Duodenal mucosa (tissue), 2 donors: ENCODE measurements around the gene MIEF1.
A peak's percentile ranks its signal among the peaks of the same experiment; 100 is the strongest.
"Not testable (repeated sequence)": the region's sequence is repeated elsewhere in the genome, so short reads cannot be mapped to it uniquely, and the experiment has no call there.

Source experiments
- H3K27ac ChIP-seq: one replicate; pipeline ENCODE4 v1.7.0; 2013; ENCODE audit warnings: low read depth, low read length
- H3K27me3 ChIP-seq, 2 donors: one replicate each; pipeline ENCODE4 v1.7.0; 2013; ENCODE audit warnings: low read length in 2 of 2, control low read depth in 1 of 2; ENCODE audit not compliant: insufficient read depth in 2 of 2, control insufficient read depth in 1 of 2
- H3K36me3 ChIP-seq, 2 donors: one replicate each; pipeline ENCODE4 v1.7.0; 2013; ENCODE audit warnings: low read length in 2 of 2, control low read depth in 1 of 2; ENCODE audit not compliant: insufficient read depth in 2 of 2, control insufficient read depth in 1 of 2
- H3K4me1 ChIP-seq, 2 donors: one replicate each; pipeline ENCODE4 v1.7.0; 2013; ENCODE audit warnings: low read length in 2 of 2, control low read depth in 1 of 2; ENCODE audit not compliant: insufficient read depth in 2 of 2, control insufficient read depth in 1 of 2
- H3K4me3 ChIP-seq, 2 donors: one replicate each; pipeline ENCODE4 v1.7.0; 2013; ENCODE audit warnings: low read length in 2 of 2, low read depth in 1 of 2
- H3K9ac ChIP-seq, 2 donors: one replicate each; pipeline ENCODE4 v1.7.0; 2013; ENCODE audit warnings: low read length in 2 of 2, low read depth in 1 of 2
- H3K9me3 ChIP-seq, 2 donors: one replicate each; pipeline ENCODE4 v1.7.0; 2013; ENCODE audit warnings: low read length in 2 of 2, control low read depth in 1 of 2; ENCODE audit not compliant: control insufficient read depth in 1 of 2

The MIEF1 gene

DNA sequence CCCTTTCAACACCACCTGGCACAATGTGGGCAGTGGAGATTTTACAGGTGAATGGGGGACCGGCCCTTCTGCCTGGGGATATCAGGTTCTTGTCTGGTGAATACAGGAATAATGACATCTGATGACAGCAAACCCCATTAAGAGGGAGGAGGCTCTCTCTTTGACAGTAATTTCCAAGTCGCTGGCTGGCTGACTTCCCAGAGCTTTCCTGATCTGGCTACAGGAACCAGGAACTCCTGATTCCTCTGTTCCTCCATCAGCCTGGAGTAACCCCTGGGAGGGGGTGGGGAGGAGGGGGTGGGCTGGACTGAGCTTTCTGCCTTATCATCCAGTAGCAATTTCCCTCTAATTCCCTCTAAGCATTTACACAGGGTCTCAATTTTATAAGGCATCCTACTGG is 3.7 kb upstream of the MIEF1 start:
- H3K9ac ChIP-seq = no peak overlapping the region
- peaks cover 22 to 25% of the 10 kb centered on the region in 2 donors for H3K4me1 ChIP-seq
- H3K9me3 ChIP-seq = no peaks in the 10 kb centered on the region
- H3K27me3 ChIP-seq = no peaks in the 10 kb centered on the region
- no peak overlapping the region for H3K4me3 ChIP-seq
- H3K27ac ChIP-seq = no peak overlapping the region
- H3K36me3 ChIP-seq = no peaks in the 10 kb centered on the region

DNA sequence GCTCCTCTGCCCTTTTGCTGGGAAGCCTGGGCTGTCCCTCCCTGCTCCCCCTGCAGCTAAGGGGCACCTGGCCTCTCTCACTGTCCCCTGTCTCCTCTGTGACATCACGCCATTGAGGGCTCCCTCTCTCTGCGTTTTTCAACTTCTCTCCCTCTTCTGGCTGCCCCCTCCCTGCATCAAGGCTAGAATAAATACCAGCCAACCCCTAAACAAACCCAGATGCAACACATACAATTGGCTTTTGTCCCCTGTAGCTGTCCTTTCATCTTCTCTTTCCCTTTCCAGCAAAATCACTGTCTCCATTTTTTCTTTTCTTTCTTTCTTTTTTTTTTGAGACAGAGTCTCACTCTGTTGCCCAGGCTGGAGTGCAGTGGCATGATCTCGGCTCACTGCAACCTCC is 3.3 kb upstream of the MIEF1 start:
- Histone ChIP-seq H3K4me1 (peaks cover 26 to 29% of the 10 kb centered on the region in 2 donors), H3K27me3 (no peaks in the 10 kb centered on the region), H3K9ac (no peak overlapping the region), H3K27ac (no peak overlapping the region), H3K36me3 (no peaks in the 10 kb centered on the region), H3K9me3 (no peaks in the 10 kb centered on the region), H3K4me3 (no peak overlapping the region)

DNA sequence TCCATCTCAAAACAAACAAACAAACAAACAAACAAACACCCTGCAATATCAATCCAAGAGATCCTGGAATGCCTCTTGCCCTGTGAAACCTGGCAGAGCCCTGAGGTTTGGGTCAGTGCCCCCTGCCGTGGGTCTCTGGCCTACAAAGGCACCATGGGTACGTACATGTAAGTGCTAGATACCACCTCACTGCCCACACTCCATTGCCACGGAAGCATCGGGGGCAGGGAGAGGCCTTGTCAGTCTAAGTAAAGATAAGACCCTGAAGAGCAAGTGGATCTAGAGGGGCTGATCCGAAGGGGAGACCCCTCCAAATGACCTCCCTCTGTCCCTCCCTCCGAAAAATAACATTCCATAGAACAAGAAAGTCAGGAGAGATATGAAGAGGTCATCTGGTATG is 2.0 kb upstream of the MIEF1 start:
- peaks cover 27 to 31% of the 10 kb centered on the region in 2 donors for H3K4me1 ChIP-seq
- H3K4me3 ChIP-seq = no peak overlapping the region
- no peaks in the 10 kb centered on the region for H3K27me3 ChIP-seq
- H3K36me3 ChIP-seq = peaks cover 8 to 11% of the 10 kb centered on the region in 2 donors
- H3K27ac ChIP-seq = no peak overlapping the region
- H3K9me3 ChIP-seq = no peaks in the 10 kb centered on the region
- H3K9ac ChIP-seq = no peak overlapping the region

GRCh38 chr22:39501644-39502108 is 414 bp upstream of the MIEF1 start:
- Histone ChIP-seq H3K27me3 (no peaks in the 10 kb centered on the region), H3K4me1 (peaks cover 23 to 28% of the 10 kb centered on the region in 2 donors), H3K36me3 (peaks cover 22 to 27% of the 10 kb centered on the region in 2 donors), H3K9me3 (no peaks in the 10 kb centered on the region), H3K27ac (peak overlapping the region; percentile 44), H3K4me3 (peak overlapping the region; percentile 84 to 93), H3K9ac (peak overlapping the region; percentile 52 to 74)

DNA sequence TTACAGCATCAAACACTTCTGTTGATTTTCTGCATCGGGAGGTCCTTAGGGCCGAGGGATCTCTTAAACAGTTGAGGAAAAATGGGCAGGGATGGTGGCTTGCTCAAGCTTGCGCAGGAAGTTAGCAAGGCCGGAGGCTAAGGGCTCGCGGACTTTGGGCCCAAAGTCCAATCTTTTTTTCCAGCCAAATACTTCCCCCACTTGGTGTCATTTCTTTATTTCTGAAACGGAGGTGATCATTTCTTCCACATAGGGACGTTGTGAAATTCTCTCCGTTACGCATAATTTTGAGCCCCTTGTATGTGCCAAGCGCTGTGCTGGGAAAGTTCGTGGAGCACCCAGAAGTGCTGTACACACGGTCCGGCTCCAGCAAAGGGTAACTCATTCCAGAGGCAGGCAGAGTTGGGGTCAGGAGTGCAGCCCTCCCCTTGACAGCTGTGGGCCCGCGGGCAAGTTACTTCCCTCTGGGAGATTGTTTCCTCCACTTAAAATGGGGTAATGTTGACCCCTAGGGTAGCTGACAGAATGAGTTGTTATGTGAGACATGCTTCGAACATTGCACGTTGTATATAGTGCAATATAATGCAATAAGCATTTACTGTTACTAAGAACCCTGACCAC is 809 bp downstream of the MIEF1 start:
- peak overlapping the region; percentile 70 to 91 for H3K9ac ChIP-seq
- H3K4me3 ChIP-seq = peak overlapping the region; percentile 84 to 93
- H3K4me1 ChIP-seq = peaks cover 23 to 27% of the 10 kb centered on the region in 2 donors
- peaks cover 30 to 38% of the 10 kb centered on the region in 2 donors for H3K36me3 ChIP-seq
- no peaks in the 10 kb centered on the region for H3K9me3 ChIP-seq
- no peaks in the 10 kb centered on the region for H3K27me3 ChIP-seq
- H3K27ac ChIP-seq = no peak overlapping the region

- peak overlapping the region in 1 of 2 donors; percentile 70 for H3K9ac ChIP-seq
- no peaks in the 10 kb centered on the region for H3K27me3 ChIP-seq
- H3K4me3 ChIP-seq = peak overlapping the region; percentile 84 to 93
- H3K9me3 ChIP-seq = no peaks in the 10 kb centered on the region
- peaks cover 37 to 46% of the 10 kb centered on the region in 2 donors for H3K36me3 ChIP-seq
- H3K4me1 ChIP-seq = peaks cover 23 to 27% of the 10 kb centered on the region in 2 donors
- H3K27ac ChIP-seq = no peak overlapping the region
These were observed 1.5 kb downstream of the MIEF1 start for GRCh38 chr22:39503630-39504029.

DNA sequence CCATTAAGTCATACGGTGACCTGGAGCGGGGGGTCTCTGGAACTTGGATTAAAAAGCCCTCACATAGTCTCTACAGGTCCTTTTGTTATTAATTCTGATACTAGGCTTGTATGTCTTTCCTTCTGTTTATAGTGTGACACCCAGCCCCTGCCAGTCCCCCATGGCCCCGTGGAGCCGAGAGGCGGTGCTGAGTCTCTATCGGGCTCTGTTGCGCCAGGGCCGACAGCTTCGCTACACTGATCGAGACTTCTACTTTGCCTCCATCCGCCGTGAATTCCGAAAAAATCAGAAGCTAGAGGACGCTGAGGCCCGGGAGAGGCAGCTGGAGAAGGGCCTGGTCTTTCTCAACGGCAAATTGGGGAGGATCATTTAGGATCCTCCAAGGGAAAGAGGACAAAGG is 2.0 kb downstream of the MIEF1 start:
- Histone ChIP-seq H3K9ac (no peak overlapping the region), H3K4me1 (peaks cover 23 to 27% of the 10 kb centered on the region in 2 donors), H3K36me3 (peaks cover 37 to 50% of the 10 kb centered on the region in 2 donors), H3K27me3 (no peaks in the 10 kb centered on the region), H3K9me3 (no peaks in the 10 kb centered on the region), H3K27ac (no peak overlapping the region), H3K4me3 (no peak overlapping the region)

GRCh38 chr22:39507021-39507420 is 4.9 kb downstream of the MIEF1 start:
- H3K4me3 ChIP-seq, H3K27ac ChIP-seq, H3K27me3 ChIP-seq, H3K9me3 ChIP-seq, H3K9ac ChIP-seq: not testable (repeated sequence)
- Histone ChIP-seq H3K36me3 (peaks cover 57 to 77% of the 10 kb centered on the region in 2 donors), H3K4me1 (peaks cover 11 to 14% of the 10 kb centered on the region in 2 donors)

GRCh38 chr22:39508393-39508792 is 6.3 kb downstream of the MIEF1 start:
- Histone ChIP-seq H3K4me3 (no peak overlapping the region), H3K27ac (no peak overlapping the region), H3K27me3 (no peaks in the 10 kb centered on the region), H3K9me3 (no peaks in the 10 kb centered on the region), H3K4me1 (peaks cover 5 to 6% of the 10 kb centered on the region in 2 donors), H3K36me3 (peaks cover 63 to 90% of the 10 kb centered on the region in 2 donors), H3K9ac (no peak overlapping the region)

- Histone ChIP-seq H3K9ac (no peak overlapping the region), H3K4me3 (no peak overlapping the region), H3K9me3 (no peaks in the 10 kb centered on the region), H3K36me3 (peaks cover 74 to 96% of the 10 kb centered on the region in 2 donors), H3K27me3 (no peaks in the 10 kb centered on the region), H3K4me1 (peaks cover 0 to 8% of the 10 kb centered on the region in 2 donors), H3K27ac (no peak overlapping the region)
These were observed 8.5 kb downstream of the MIEF1 start for GRCh38 chr22:39510529-39511149.
